Activated naive CD4-positive, alpha-beta T cell treated with anti-CD3 and anti-CD28 coated beads, Interleukin-2, amount 50 U/mL, for 72 hours (primary cell): ENCODE data around the gene HEXD. TPM values are rescaled to one million over a fixed set of nuclear protein-coding genes. Genes with fewer than 3 reads are reported as not detected.
"Not testable (repeated sequence)": the region's sequence is repeated elsewhere in the genome, so short reads cannot be mapped to it uniquely, and the experiment has no call there.

Experiments
- ATAC-seq, 2 donors: fragments of 150-1000 bp; cut with Tn5 transposase; 2 replicates each; pipeline ENCODE4 v1.10.0; 2021; ENCODE audit warnings: mild to moderate bottlenecking in 2 of 2, moderate library complexity in 2 of 2
- DNase-seq, 2 donors: peaks; one replicate each; pipeline ENCODE4 v3.0.0; 2021 to 2022; ENCODE audit warnings: low spot score in 2 of 2
- H3K27ac Mint-ChIP-seq, 2 donors: one replicate each; pipeline ENCODE4 v1.8.0; 2022; ENCODE audit warnings: mild to moderate bottlenecking in 2 of 2, mixed read lengths in 2 of 2
- H3K36me3 Mint-ChIP-seq, 2 donors: one replicate each; pipeline ENCODE4 v1.8.0; 2022; ENCODE audit warnings: mixed read lengths in 2 of 2
- H3K9me3 Mint-ChIP-seq, 2 donors: one replicate each; pipeline ENCODE4 v1.8.0; 2022; ENCODE audit warnings: mixed read lengths in 2 of 2
- total RNA-seq, 2 donors: library from RNA; stranded (reverse); gene quantifications; one replicate each; pipeline ENCODE4 v1.2.3, GENCODE V29; 2022

HEXD gene
- total RNA-seq, 2 donors from 2014 or later = 16.2 to 33.6 TPM

GRCh38 chr17:82405051-82405450 is 13.1 kb upstream of the HEXD start:
- H3K27ac Mint-ChIP-seq = no peak overlapping the region
- DNase-seq (no peak), ATAC-seq (no peak)
- no peaks in the 10 kb centered on the region for H3K9me3 Mint-ChIP-seq
- peaks cover 11 to 18% of the 10 kb centered on the region in 2 donors for H3K36me3 Mint-ChIP-seq

- DNase-seq (no peak), ATAC-seq (no peak)
- H3K36me3 Mint-ChIP-seq = peaks cover 11 to 12% of the 10 kb centered on the region in 2 donors
- no peaks in the 10 kb centered on the region for H3K9me3 Mint-ChIP-seq
- no peak overlapping the region for H3K27ac Mint-ChIP-seq
Observed at GRCh38 chr17:82406131-82406671, 11.9 kb upstream of the HEXD start.

GRCh38 chr17:82407255-82407654 is 10.9 kb upstream of the HEXD start:
- DNase-seq (no peak), ATAC-seq (peak in 1 of 2 donors; percentile 45)
- H3K27ac Mint-ChIP-seq = peak overlapping the region in 1 of 2 donors; percentile 44
- H3K36me3 Mint-ChIP-seq = peaks cover 6 to 11% of the 10 kb centered on the region in 2 donors
- H3K9me3 Mint-ChIP-seq = no peaks in the 10 kb centered on the region

- DNase-seq = no peak
- peaks cover 0 to 11% of the 10 kb centered on the region in 2 donors for H3K36me3 Mint-ChIP-seq
Observed at GRCh38 chr17:82408288-82408937, 9.7 kb upstream of the HEXD start.

GRCh38 chr17:82408938-82409318 is 9.2 kb upstream of the HEXD start:
- DNase-seq = no peak
- ATAC-seq = no peak
- H3K27ac Mint-ChIP-seq = no peak overlapping the region
- H3K36me3 Mint-ChIP-seq = peaks cover 0 to 8% of the 10 kb centered on the region in 2 donors
- H3K9me3 Mint-ChIP-seq = no peaks in the 10 kb centered on the region

More at GRCh38 chr17:82408288-82408937, 9.7 kb upstream of the HEXD start:
- Mint-ChIP-seq H3K27ac (no peak overlapping the region), H3K9me3 (no peaks in the 10 kb centered on the region)
- no peak for ATAC-seq

- no peaks in the 10 kb centered on the region for H3K9me3 Mint-ChIP-seq
- ATAC-seq = no peak
- DNase-seq = no peak
- H3K27ac Mint-ChIP-seq = no peak overlapping the region
- peaks cover 5 to 7% of the 10 kb centered on the region in 2 donors for H3K36me3 Mint-ChIP-seq
Observed at GRCh38 chr17:82410014-82410716, 8.0 kb upstream of the HEXD start.

- ATAC-seq (no peak), DNase-seq (no peak)
- Mint-ChIP-seq H3K9me3 (no peaks in the 10 kb centered on the region), H3K27ac (no peak overlapping the region), H3K36me3 (peaks cover 5 to 7% of the 10 kb centered on the region in 2 donors)
Observed at GRCh38 chr17:82411396-82412053, 6.6 kb upstream of the HEXD start.

GRCh38 chr17:82412081-82412480 is 6.1 kb upstream of the HEXD start:
- ATAC-seq, H3K9me3 Mint-ChIP-seq, H3K36me3 Mint-ChIP-seq, H3K27ac Mint-ChIP-seq, DNase-seq: not testable (repeated sequence)

- Mint-ChIP-seq H3K27ac (no peak overlapping the region), H3K36me3 (peaks cover 5 to 7% of the 10 kb centered on the region in 2 donors), H3K9me3 (no peaks in the 10 kb centered on the region)
- no peak for DNase-seq
- no peak for ATAC-seq
Observed at GRCh38 chr17:82412535-82413520, 5.3 kb upstream of the HEXD start.

- H3K36me3 Mint-ChIP-seq = peaks cover 2 to 5% of the 10 kb centered on the region in 2 donors
- H3K27ac Mint-ChIP-seq = no peak overlapping the region
- DNase-seq = peak in 1 of 2 donors; percentile 79
- H3K9me3 Mint-ChIP-seq = no peaks in the 10 kb centered on the region
- peak; percentile 32 to 35 for ATAC-seq
Observed at GRCh38 chr17:82414548-82415281, 3.4 kb upstream of the HEXD start.

GRCh38 chr17:82415336-82415735 is 2.8 kb upstream of the HEXD start:
- H3K36me3 Mint-ChIP-seq = peaks cover 7 to 11% of the 10 kb centered on the region in 2 donors
- H3K9me3 Mint-ChIP-seq = no peaks in the 10 kb centered on the region
- H3K27ac Mint-ChIP-seq = no peak overlapping the region
- ATAC-seq (no peak), DNase-seq (no peak)

GRCh38 chr17:82415786-82416185 is 2.4 kb upstream of the HEXD start:
- H3K36me3 Mint-ChIP-seq = peaks cover 7 to 11% of the 10 kb centered on the region in 2 donors
- no peak overlapping the region for H3K27ac Mint-ChIP-seq
- H3K9me3 Mint-ChIP-seq = no peaks in the 10 kb centered on the region
- DNase-seq = no peak
- ATAC-seq = no peak

- no peak for ATAC-seq
- Mint-ChIP-seq H3K36me3 (peaks cover 11 to 12% of the 10 kb centered on the region in 2 donors), H3K9me3 (no peaks in the 10 kb centered on the region), H3K27ac (no peak overlapping the region)
- DNase-seq = no peak
Observed at GRCh38 chr17:82416264-82416663, 1.9 kb upstream of the HEXD start.

GRCh38 chr17:82416771-82417170 is 1.4 kb upstream of the HEXD start:
- no peak for ATAC-seq
- no peak overlapping the region for H3K27ac Mint-ChIP-seq
- H3K36me3 Mint-ChIP-seq = peaks cover 15% of the 10 kb centered on the region in 2 donors
- no peak for DNase-seq
- no peaks in the 10 kb centered on the region for H3K9me3 Mint-ChIP-seq

GRCh38 chr17:82419540-82419939 is 1.4 kb downstream of the HEXD start:
- no peak for DNase-seq
- ATAC-seq = no peak
- Mint-ChIP-seq H3K36me3 (peaks cover 13 to 15% of the 10 kb centered on the region in 2 donors), H3K9me3 (no peaks in the 10 kb centered on the region), H3K27ac (peak overlapping the region; percentile 22 to 72)
